Activated naive CD4-positive, alpha-beta T cell treated with anti-CD3 and anti-CD28 coated beads, Interleukin-2, amount 10 ng/mL, durations not matched to agents 7 days and 5 days (primary cell): ENCODE results near the gene RDH5.

ENCODE experiments used
- CTCF ChIA-PET: fragments of 350-600 bp; sonication (Branson Sonifier 250); formaldehyde crosslinking; loops from one replicate; lab custom pipeline; 2021; ENCODE audit warnings: antibody characterized with exemption; lab: Charles Lee
- DNase-seq: peaks from one replicate; pipeline ENCODE4 v3.0.0-alpha.2; 2020
- H3K27ac Mint-ChIP-seq: one replicate; pipeline ENCODE4 v1.8.0; 2021; ENCODE audit warnings: mild to moderate bottlenecking, moderate library complexity, mixed read lengths
- H3K27me3 Mint-ChIP-seq: one replicate; pipeline ENCODE4 v1.8.0; 2021; ENCODE audit warnings: mild to moderate bottlenecking, mixed read lengths
- H3K36me3 Mint-ChIP-seq: one replicate; pipeline ENCODE4 v1.8.0; 2021; ENCODE audit warnings: mixed read lengths
- H3K4me1 Mint-ChIP-seq: one replicate; pipeline ENCODE4 v1.8.0; 2021; ENCODE audit warnings: mixed read lengths
- H3K4me3 Mint-ChIP-seq: one replicate; pipeline ENCODE4 v1.8.0; 2021; ENCODE audit warnings: mild to moderate bottlenecking, moderate library complexity, mixed read lengths
- H3K9me3 Mint-ChIP-seq: one replicate; pipeline ENCODE4 v1.8.0; 2021; ENCODE audit warnings: mixed read lengths

RDH5 gene

DNA sequence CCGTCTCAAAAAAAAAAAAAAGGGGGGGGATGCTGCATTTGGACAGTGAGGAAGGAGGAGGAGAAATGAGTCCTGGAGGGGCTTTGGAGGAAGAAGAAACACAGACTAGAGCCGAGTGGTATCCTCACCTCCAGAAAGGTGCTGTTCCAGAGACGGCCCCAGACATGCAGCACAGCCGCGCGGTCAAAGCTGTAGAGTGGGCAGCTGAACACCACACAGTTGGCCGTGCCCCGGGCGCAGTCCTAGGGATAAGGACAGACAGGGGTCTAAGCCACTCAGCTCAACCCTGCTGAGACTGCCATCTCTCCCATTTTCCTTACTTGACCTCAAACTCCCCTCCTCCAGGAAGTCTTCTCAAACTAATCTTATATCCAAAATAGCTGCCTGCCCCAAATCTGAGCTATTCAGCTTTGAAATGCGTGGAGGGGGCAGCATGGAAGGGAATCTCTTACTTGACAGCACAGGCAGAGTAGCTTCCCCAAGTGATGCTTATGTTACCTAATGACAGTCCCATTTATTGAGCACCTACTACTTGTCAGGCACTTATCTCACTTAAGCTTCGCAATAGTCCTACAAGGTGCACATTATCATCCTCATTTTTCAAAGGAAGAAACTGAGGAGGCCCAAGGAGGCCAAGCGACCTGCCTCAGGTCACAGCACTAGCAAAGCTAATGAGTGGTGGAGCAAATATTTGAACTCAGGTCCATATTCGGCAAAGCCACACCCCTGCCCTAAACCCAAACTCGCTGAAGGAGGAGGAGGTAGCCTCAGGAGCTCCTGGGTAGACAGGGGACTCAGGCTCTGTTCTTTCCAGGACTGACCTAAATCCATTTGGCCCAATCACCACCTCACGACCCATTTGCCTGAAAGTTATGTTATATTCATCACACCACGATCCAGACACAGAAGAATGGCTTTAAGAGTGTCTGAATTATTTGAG lies 31.2 kb upstream of the RDH5 start:
- CTCF ChIA-PET, result no interaction called here
- Mint-ChIP-seq H3K27ac (no peak overlapping the region), H3K9me3 (no peaks in the 10 kb centered on the region)

DNA sequence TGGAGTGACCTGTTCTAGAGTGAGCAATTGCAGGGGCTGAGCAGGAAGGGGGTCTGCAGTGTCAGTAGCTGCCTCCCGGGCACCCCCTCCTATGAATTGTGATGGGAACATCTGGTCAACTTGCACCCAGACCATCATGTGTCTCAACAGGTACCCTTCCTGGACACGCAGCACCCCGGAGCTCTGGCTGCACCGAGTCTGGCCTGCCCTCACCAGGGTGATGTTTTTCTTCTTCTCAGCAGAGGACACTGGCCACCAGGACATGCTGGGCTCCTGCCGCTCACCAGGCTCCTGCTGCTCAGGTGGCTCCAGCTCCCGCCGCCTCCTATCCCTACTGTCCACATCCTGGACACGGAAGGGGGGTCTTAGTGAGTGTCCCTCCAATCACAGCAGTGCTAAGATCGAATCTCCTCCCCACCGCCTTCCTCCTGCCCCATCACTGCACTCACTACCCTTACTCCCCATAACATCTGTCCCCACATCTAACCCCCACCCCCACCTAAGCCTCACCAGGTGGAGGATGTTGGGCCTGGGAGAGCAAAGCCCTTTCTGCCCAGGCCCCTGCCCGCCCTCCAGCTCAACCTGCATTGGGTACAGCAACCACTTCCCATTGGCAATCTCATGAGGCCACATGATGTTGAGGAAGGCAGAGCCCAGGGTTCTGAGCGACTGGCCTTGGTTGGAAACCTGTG lies 27.4 kb upstream of the RDH5 start:
- Mint-ChIP-seq H3K4me3 (no peak overlapping the region), H3K27ac (no peak overlapping the region), H3K9me3 (no peaks in the 10 kb centered on the region), H3K4me1 (no peaks in the 10 kb centered on the region), H3K36me3 (no peaks in the 10 kb centered on the region), H3K27me3 (peaks cover 18% of the 10 kb centered on the region)
- CTCF ChIA-PET, result no interaction called here
- no peak for DNase-seq

More for the DNA sequence above, 31.2 kb upstream of the RDH5 start:
- no peaks in the 10 kb centered on the region for H3K36me3 Mint-ChIP-seq
- H3K4me1 Mint-ChIP-seq, result no peaks in the 10 kb centered on the region
- no peak overlapping the region for H3K4me3 Mint-ChIP-seq
- DNase-seq, result no peak
- peaks cover 32% of the 10 kb centered on the region for H3K27me3 Mint-ChIP-seq

DNA sequence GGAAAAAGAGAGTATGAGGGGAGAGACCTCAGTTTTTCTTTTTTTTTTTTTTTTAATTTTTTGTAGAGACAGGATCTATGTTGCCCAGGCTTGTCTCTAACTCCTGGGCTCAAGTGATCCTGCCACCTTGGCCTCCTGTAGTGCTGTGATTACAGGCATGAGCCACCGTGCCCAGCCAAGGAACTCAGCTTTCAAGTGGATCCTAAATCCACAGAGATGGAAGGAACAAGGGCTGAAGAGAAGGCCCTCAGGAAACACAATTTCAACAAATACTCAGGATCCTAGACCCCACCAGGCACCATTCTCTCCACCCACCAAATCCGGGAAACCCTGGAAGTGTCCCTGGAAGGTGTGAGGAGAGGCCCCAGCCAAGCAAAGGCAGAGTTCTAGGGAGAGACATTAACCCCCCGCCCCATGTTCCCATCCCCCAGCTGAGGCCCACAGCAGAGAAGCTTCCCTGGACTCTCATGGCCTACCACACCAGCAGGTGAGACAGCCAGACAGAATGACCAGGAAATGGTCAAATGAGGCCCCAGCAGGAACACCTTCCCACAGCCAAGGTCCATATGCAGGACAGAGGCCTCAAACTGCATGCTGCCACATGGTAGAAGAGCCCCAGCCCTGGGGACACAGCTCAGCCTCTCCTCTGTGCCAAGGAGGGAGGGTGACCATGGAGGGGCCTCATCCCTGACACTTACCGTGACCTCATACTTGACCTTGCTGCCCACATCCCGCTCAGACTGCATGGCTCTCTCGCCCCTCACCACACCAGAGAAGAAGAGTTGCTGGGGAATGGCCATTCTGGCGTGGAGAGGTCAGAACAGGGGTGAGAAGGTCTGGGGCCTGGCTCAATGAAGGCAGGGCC lies 26.6 kb upstream of the RDH5 start:
- H3K9me3 Mint-ChIP-seq, result no peaks in the 10 kb centered on the region
- CTCF ChIA-PET, result no interaction called here
- H3K4me3 Mint-ChIP-seq, result no peak overlapping the region
- H3K4me1 Mint-ChIP-seq, result no peaks in the 10 kb centered on the region
- DNase-seq, result no peak
- no peak overlapping the region for H3K27ac Mint-ChIP-seq
- H3K27me3 Mint-ChIP-seq, result peaks cover 13% of the 10 kb centered on the region
- no peaks in the 10 kb centered on the region for H3K36me3 Mint-ChIP-seq

DNA sequence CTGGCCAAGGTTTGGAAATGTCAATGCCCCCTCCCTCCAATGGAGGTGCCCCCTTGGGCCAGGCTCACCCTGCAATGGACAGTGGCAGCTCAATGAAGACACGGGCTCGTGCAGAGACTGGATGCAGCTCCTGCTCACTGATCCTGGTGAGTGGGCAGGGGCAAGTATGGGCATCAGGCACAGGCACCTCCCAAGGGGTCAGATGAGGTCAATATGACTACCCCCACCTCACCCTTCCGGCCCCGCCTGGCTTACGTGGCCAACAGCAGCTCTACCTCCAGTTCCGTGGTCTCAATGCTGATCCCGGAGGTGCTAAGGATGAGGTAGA lies 26.0 kb upstream of the RDH5 start:
- Mint-ChIP-seq H3K27me3 (peaks cover 14% of the 10 kb centered on the region), H3K4me1 (no peaks in the 10 kb centered on the region), H3K36me3 (no peaks in the 10 kb centered on the region), H3K9me3 (no peaks in the 10 kb centered on the region), H3K27ac (no peak overlapping the region), H3K4me3 (no peak overlapping the region)
- no peak for DNase-seq
- CTCF ChIA-PET, result no interaction called here

DNA sequence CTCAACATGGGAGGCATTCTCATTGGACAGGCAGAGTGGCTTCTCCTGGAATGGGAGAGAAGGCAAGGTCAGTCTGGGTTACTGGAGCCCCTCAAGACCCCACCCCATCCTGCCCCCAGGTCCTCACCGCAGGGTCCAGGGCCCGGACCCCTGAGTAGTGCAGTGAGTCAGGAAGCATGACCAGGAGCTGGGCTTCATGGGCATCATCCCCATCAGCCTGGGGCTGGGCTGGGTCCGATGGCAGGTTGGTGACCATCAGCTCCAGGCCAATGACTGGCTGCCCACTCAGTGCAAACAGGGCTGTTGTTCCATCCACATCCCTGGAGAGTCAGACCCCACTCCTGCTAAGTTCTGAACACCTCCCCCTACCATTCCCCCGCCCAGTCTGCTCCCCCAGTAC lies 25.5 kb upstream of the RDH5 start:
- CTCF ChIA-PET, result no interaction called here

DNA sequence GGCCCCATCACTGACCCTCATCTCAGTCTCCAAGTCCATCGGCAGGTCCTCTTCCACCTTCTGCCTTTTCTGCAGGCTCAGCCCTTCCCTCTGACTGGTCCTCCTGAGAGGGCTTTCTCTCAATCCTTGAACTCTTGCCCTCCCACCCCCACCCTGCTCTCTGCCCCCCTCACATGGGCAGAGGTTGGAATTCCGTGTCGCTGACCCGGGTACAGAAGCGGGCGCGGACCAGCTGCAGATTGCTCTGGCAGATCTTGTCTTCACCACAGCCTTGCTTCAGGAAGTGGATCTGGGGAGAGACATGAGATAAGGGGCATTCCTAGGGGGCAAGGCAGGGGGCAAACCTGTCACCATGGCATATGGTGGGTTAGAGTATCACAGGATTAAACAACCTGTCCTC lies 24.8 kb upstream of the RDH5 start:
- CTCF ChIA-PET, result no interaction called here
- H3K27ac Mint-ChIP-seq, result no peak overlapping the region

More for the DNA sequence above, 25.5 kb upstream of the RDH5 start:
- peaks cover 18% of the 10 kb centered on the region for H3K27me3 Mint-ChIP-seq
- no peak for DNase-seq
- no peak overlapping the region for H3K4me3 Mint-ChIP-seq
- no peak overlapping the region for H3K27ac Mint-ChIP-seq
- no peaks in the 10 kb centered on the region for H3K9me3 Mint-ChIP-seq
- H3K36me3 Mint-ChIP-seq, result no peaks in the 10 kb centered on the region
- no peaks in the 10 kb centered on the region for H3K4me1 Mint-ChIP-seq

DNA sequence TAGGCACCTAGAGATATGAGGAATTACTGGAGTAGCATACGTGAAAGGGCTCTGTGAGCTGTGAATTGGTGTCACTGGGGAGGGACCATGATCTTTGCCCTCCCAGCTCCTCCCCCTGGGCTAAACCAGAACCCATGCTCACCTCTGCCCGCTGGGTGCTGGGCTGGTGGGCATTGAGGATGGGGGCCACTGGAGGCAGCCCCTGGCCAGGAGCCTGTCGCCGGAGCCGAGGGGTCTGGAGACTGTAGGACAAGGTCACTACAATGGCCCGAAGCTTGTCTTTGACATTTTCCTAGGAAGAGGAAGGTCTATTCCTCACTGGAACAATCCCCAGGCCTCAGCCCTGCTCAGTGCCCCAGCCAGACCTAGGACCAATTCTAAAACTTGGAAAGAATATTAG lies 24.1 kb upstream of the RDH5 start:
- no peaks in the 10 kb centered on the region for H3K4me1 Mint-ChIP-seq
- CTCF ChIA-PET, result interaction anchor here (0.9 to 1.9 kb wide), 3 partner anchors 10 to 50 kb away, joined by 3 to 6 read pairs (median 4); no protein-coding TSS in a partner anchor
- DNase-seq, result no peak
- no peaks in the 10 kb centered on the region for H3K9me3 Mint-ChIP-seq
- H3K36me3 Mint-ChIP-seq, result no peaks in the 10 kb centered on the region
- H3K27ac Mint-ChIP-seq, result no peak overlapping the region
- H3K4me3 Mint-ChIP-seq, result no peak overlapping the region
- peaks cover 23% of the 10 kb centered on the region for H3K27me3 Mint-ChIP-seq

More for the DNA sequence above, 24.8 kb upstream of the RDH5 start:
- peaks cover 19% of the 10 kb centered on the region for H3K27me3 Mint-ChIP-seq
- no peaks in the 10 kb centered on the region for H3K9me3 Mint-ChIP-seq
- no peaks in the 10 kb centered on the region for H3K36me3 Mint-ChIP-seq
- DNase-seq, result no peak
- no peak overlapping the region for H3K4me3 Mint-ChIP-seq
- no peaks in the 10 kb centered on the region for H3K4me1 Mint-ChIP-seq

DNA sequence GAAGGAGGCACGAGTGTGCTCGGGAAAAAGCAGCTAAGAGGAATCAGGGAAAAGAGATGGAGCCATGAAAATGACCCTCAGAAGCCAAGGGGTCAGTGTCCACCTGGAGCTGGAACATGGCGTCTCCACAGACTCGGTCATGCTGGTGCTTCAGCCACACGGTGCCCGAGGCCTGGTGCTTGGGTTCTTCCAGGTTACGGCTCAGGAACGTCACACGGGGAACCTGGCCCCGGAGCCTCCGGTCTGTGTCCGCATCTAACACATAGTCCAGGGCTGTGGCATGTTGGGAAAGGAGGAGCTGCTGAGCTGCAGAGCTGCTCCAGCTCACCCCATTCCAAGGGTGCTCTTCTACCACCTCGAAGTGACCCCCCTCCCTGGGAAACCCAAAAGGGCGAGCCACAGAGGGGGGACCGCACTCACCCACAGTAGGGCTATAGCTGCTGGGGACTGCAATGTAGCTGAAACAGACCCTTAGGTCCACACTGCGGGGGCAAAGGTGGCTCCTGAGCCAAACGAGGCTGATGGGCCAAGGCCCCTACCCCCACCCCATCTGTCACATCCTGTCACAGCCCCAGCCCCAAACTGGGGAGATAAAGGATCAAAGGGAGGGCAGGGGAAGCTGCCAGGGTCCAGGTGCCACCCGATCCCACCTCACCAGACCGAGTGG lies 23.3 kb upstream of the RDH5 start:
- Mint-ChIP-seq H3K9me3 (no peaks in the 10 kb centered on the region), H3K4me1 (no peaks in the 10 kb centered on the region), H3K4me3 (no peak overlapping the region), H3K27ac (no peak overlapping the region), H3K36me3 (no peaks in the 10 kb centered on the region), H3K27me3 (peaks cover 23% of the 10 kb centered on the region)
- no peak for DNase-seq
- CTCF ChIA-PET, result interaction anchor here (0.9 to 1.9 kb wide), 3 partner anchors 9 to 51 kb away, joined by 3 to 6 read pairs (median 4); no protein-coding TSS in a partner anchor

DNA sequence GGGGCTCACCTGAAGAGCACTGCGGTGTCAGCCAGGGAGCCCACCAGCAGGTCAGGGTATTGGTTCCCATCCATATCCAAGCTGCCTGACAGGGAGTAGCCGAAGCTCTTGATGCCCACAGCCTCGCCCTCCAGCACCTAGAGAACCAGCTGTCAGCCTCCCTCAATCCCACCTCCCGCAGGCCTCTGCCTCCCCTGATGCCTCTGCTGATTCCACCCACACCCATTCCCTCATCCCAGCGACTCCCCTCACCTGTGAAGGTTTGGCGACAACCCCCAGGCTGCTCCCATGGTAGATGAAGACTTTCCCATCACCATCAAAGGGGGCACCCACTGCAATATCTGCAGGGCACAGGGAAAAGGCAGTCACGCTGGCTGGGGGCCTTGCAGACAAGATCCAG lies 22.5 kb upstream of the RDH5 start:
- no peak for DNase-seq
- Mint-ChIP-seq H3K36me3 (no peaks in the 10 kb centered on the region), H3K4me1 (no peaks in the 10 kb centered on the region), H3K27ac (no peak overlapping the region), H3K9me3 (no peaks in the 10 kb centered on the region), H3K27me3 (peaks cover 21% of the 10 kb centered on the region), H3K4me3 (no peak overlapping the region)
- CTCF ChIA-PET, result interaction anchor here (1.9 kb wide), 1 partner anchor 8 kb away, joined by 6 read pairs; no protein-coding TSS in a partner anchor

DNA sequence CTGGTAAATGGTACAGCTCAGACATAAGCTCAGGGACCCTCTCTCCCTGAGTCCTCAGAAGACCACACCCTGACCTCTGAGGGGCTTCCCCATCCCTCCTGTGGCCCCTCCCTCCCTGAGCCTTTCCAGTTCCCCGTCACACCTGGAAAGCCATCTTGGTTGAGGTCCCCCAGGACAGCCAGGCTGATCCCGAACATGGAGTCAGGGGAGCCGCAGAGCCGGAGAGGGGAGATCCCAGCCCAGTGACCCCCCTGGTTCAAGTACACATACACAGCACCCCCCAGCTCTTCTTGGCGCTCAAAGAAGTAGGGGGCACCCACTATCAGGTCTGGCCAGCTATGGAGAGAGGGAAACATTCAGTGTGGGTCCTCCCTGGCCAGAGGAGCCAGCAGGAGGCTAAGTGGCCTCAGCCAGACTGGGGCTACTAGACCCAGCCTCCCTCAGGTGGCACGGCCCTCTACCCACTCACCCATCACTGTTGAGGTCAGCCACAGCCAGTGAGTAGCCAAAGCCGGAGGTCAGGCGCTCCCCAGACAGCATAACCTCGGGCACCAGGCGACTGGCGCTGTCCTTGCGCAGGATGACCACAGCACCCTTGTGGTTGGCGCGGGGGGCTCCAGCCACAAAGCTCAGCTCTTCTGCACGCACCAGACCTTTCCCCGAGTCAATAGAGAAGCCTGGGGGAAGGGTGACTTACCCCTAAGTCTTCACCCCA lies 21.8 kb upstream of the RDH5 start:
- CTCF ChIA-PET, result interaction anchor here (1.1 to 1.9 kb wide), 2 partner anchors 7 to 42 kb away, joined by 3 to 6 read pairs; no protein-coding TSS in a partner anchor
- H3K4me1 Mint-ChIP-seq, result no peaks in the 10 kb centered on the region
- DNase-seq, result no peak
- H3K36me3 Mint-ChIP-seq, result no peaks in the 10 kb centered on the region
- no peak overlapping the region for H3K4me3 Mint-ChIP-seq
- H3K27ac Mint-ChIP-seq, result no peak overlapping the region
- H3K9me3 Mint-ChIP-seq, result no peaks in the 10 kb centered on the region
- peaks cover 20% of the 10 kb centered on the region for H3K27me3 Mint-ChIP-seq

DNA sequence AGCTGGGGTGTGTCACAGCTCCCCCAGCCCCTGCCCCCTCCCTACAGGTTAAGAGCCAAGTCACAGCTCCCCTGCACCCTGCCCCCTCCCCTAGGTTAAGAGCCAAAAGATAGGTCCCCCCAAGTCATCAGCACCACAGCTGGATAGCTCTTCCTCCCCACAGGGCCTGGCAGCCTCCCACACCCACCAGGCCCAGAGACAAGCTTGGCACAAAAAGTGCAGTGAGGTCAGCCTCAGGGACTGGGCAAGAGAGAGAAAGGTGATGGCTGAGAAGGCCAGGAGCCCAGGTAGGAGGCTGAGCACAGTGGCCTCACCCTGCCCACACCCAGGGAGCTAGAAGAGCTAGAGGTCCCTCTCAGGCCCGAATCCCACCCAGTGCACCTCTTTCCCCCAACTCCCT lies 21.2 kb upstream of the RDH5 start:
- CTCF ChIA-PET, result interaction anchor here (1.1 kb wide), 1 partner anchor 43 kb away, joined by 3 read pairs; no protein-coding TSS in a partner anchor
- Mint-ChIP-seq H3K27me3 (peaks cover 20% of the 10 kb centered on the region), H3K4me3 (no peak overlapping the region), H3K9me3 (no peaks in the 10 kb centered on the region), H3K4me1 (no peaks in the 10 kb centered on the region), H3K27ac (no peak overlapping the region), H3K36me3 (no peaks in the 10 kb centered on the region)
- DNase-seq, result no peak

DNA sequence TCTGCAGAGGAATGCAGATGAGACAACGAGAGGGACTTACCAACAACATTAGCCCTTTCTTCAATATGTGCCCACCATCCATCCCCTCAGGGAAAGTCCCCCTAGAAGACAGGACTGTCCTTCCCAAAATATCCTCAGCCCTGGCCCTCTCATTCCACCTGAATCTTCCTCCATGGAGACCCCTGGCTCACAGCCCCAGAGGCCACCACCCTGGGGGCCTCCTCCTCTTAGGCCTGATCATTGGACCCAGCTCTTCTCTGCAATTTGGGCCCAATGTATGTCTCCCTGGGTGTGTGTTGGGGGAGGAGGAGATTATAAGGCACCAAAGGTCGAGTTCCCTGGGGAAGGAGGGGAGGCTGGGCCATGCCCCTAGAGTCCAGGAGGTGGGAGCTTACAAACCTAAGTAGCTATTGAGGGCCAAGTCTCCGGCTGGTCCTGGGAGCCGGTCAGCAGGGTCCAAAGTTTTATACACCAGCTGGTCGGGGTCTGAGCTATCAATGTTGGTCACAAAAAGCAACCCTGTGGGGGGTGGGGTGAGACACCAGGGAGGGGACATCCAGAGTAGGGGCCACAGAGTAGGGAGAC lies 20.6 kb upstream of the RDH5 start:
- CTCF ChIA-PET, result interaction anchor here (1.0 to 1.1 kb wide), 2 partner anchors 38 to 43 kb away, joined by 3 read pairs; no protein-coding TSS in a partner anchor
- no peaks in the 10 kb centered on the region for H3K9me3 Mint-ChIP-seq
- no peak for DNase-seq
- H3K4me1 Mint-ChIP-seq, result no peaks in the 10 kb centered on the region
- no peak overlapping the region for H3K27ac Mint-ChIP-seq
- no peaks in the 10 kb centered on the region for H3K36me3 Mint-ChIP-seq
- H3K4me3 Mint-ChIP-seq, result no peak overlapping the region
- peaks cover 22% of the 10 kb centered on the region for H3K27me3 Mint-ChIP-seq
